Large intestine (tissue), 3 donors: ENCODE measurements around the gene CMIP. TPM values are rescaled to one million over a fixed set of nuclear protein-coding genes. Genes with fewer than 3 reads are reported as not detected.
"Not testable (repeated sequence)": the region's sequence is repeated elsewhere in the genome, so short reads cannot be mapped to it uniquely, and the experiment has no call there.

ENCODE experiments used
- DNase-seq, 2 donors: peaks; one replicate each; pipeline versions ENCODE4 v3.0.0 to v3.0.0-alpha.2; 2013
- H3K27ac ChIP-seq: one replicate; pipeline ENCODE4 v1.5.1; 2013; ENCODE audit warnings: low read length
- H3K27me3 ChIP-seq: 2 replicates; pipeline ENCODE4 v1.6.1; 2013; ENCODE audit warnings: low read length; ENCODE audit not compliant: control insufficient read depth, insufficient read depth
- H3K36me3 ChIP-seq: 2 replicates; pipeline ENCODE4 v1.6.1; 2013; ENCODE audit warnings: low read length; ENCODE audit not compliant: control insufficient read depth, insufficient read depth
- H3K4me1 ChIP-seq: one replicate; pipeline ENCODE4 v1.6.1; 2013; ENCODE audit warnings: low read length; ENCODE audit not compliant: control insufficient read depth, insufficient read depth
- H3K4me3 ChIP-seq: one replicate; pipeline ENCODE4 v1.5.1; 2013; ENCODE audit warnings: low read length
- H3K9me3 ChIP-seq: one replicate; pipeline ENCODE4 v1.6.1; 2013; ENCODE audit warnings: mild to moderate bottlenecking, low read depth, low read length, moderate library complexity; ENCODE audit not compliant: control insufficient read depth
- WGBS: methylation state at CpG from one replicate; pipeline ENCODE4 v1.1.5; 2013; ENCODE audit warnings: low lambda C conversion rate; ENCODE audit not compliant: insufficient coverage; 5-methylcytosine and 5-hydroxymethylcytosine counted together
- polyA plus RNA-seq: library from polyadenylated mRNA; unstranded; fragments of 120-200 nt; gene quantifications from one replicate; pipeline ENCODE4 v1.2.1, GENCODE V29; 2013

CMIP gene
- polyA plus RNA-seq, 1 donor = 64.5 TPM

- WGBS = no CpG with 5 or more reads among the region's 2 CpGs
- peak overlapping the region; percentile 68 for H3K27ac ChIP-seq
- H3K27me3 ChIP-seq, DNase-seq, H3K36me3 ChIP-seq, H3K9me3 ChIP-seq, H3K4me1 ChIP-seq, H3K4me3 ChIP-seq: not testable (repeated sequence)
Measured at GRCh38 chr16:81405002-81405401, 39.6 kb upstream of the CMIP start.

GRCh38 chr16:81405702-81406113 is 38.9 kb upstream of the CMIP start:
- Histone ChIP-seq H3K4me1 (peaks cover 6% of the 10 kb centered on the region), H3K27ac (peak overlapping the region; percentile 68), H3K4me3 (no peak overlapping the region), H3K36me3 (no peaks in the 10 kb centered on the region), H3K27me3 (no peaks in the 10 kb centered on the region), H3K9me3 (no peaks in the 10 kb centered on the region)
- WGBS = no CpG with 5 or more reads among the region's 11 CpGs
- peak; percentile 92 to 96 for DNase-seq

DNA sequence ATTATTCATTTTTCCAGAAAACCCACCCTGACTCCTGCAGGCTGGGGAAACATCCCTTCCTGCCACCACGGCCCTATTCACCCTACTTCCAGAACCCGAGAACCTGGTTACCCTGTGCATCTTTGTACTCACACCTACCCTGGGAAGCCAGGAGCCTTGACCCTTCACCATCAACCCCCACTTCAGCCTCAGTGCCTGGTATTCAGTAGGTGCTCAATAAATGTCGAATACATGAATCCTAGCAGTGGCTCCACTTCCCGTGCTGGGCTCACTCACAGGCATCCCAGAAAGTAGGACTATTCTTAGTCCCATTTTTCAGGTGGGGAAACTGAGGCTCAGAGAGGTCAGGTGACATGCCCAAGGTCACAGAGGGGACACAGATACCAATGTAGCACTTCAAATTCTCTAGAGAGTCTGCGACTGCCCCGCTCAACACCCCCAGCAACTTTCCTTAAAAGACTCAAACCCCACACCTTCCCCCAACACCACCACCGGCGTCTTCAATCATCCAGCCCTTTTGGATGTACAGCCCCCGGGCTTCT is 36.1 kb upstream of the CMIP start:
- WGBS = 82% methylated on average over 2 of the region's 9 CpGs
- H3K4me3 ChIP-seq = no peak overlapping the region
- no peak for DNase-seq
- H3K27me3 ChIP-seq = no peaks in the 10 kb centered on the region
- no peak overlapping the region for H3K27ac ChIP-seq
- peaks cover 6% of the 10 kb centered on the region for H3K4me1 ChIP-seq
- no peaks in the 10 kb centered on the region for H3K36me3 ChIP-seq
- H3K9me3 ChIP-seq = no peaks in the 10 kb centered on the region

DNA sequence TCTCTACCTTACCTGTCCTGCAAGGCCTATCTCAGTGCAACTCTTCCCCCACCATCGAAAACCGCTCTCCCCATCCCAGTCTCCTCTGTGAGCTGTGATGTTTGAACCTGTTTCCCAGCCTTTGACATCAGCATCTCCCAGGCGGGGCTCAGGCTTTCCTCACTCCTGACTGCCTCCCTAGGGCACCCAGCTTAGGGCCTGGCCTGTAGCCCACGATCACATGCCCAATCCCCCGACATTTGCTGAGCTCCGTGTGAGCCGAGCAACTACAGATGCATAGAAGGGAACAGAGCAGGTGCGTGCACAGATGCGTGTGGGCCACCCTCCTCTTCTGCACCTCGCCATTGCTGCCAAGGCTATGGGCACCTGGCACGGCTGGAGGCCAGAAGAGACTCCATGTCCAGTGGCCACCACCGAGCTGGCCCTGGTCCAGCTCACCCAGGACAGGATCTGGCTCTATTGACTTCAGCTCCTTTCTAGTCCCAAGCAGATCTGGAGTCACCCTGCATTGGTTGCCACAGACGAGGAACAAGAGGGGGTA is 35.5 kb upstream of the CMIP start:
- H3K4me1 ChIP-seq = peaks cover under 1% of the 10 kb centered on the region
- no peak for DNase-seq
- no peaks in the 10 kb centered on the region for H3K27me3 ChIP-seq
- H3K36me3 ChIP-seq = no peaks in the 10 kb centered on the region
- 100% methylated on average over 1 of the region's 13 CpGs for WGBS
- H3K27ac ChIP-seq = no peak overlapping the region
- no peaks in the 10 kb centered on the region for H3K9me3 ChIP-seq
- no peak overlapping the region for H3K4me3 ChIP-seq

DNA sequence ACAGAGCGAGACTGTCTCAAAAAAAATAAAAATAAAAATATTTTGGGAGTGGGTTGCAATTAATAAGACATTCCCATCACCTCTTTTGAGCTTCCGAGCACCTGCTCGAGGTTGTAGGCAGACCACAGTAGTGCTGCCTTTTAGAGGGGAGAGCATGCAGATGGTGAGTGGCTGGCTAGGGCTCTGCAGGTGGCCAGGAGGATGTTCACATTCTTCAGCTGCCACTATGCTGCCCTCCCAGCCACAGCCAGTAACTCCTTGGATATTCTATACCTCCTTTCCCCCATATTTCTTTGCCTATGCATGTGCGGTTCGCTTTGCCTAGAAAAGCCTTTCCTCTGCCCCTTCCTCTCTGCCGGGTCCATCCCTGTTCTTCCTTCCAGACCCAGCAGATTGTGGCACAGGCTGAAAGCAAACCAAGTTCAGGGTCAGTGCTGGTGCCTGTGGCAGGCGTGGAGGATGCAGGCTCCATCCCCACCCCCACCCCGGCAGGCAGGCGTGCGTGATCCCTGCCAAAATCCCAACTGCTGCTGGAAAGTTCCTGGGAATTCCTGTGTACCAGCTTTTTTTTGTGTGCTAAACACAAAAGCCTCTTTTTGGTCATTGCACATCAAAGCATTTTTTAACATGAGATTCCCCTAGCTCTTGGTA is 33.8 kb upstream of the CMIP start:
- Histone ChIP-seq H3K27me3 (no peaks in the 10 kb centered on the region), H3K9me3 (no peaks in the 10 kb centered on the region), H3K4me3 (no peak overlapping the region), H3K27ac (no peak overlapping the region), H3K36me3 (no peaks in the 10 kb centered on the region), H3K4me1 (no peaks in the 10 kb centered on the region)
- no CpG with 5 or more reads among the region's 10 CpGs for WGBS
- DNase-seq = no peak

DNA sequence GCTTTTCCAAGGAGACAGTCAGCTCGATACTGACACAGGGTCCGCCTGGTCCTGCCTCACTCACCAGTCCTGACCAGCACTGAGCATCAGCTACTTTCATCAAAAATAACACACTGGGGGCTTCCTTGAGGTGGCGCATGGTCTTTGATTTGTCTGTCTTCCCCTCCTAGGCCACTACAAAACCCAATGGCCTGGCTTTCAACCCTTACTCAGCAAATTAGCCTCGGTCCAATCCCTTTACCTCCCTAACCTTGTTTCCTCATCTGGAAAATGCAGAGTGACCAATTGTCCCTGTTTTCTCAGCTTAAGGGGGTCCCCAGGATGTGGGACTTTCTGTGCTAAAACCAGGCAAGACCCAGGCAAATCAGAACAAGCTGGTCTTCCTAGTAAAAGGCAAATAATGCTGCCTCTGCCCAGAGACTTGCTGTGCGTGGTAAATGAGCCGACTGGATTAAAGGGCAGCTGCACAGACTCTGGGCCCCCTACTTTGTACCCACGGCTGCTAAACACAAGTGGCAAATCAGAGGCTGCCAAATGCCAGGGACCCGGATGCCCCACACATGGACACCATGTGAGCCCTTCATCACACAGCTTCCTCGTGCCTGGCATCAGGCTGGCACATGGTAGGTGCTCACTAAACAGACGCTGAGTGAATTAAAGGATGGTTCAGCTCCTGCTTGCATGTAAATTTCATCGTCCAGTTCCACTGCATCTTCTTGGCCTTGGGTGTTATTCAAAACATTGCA is 31.2 kb upstream of the CMIP start:
- no peak overlapping the region for H3K27ac ChIP-seq
- no peaks in the 10 kb centered on the region for H3K4me1 ChIP-seq
- H3K36me3 ChIP-seq = no peaks in the 10 kb centered on the region
- H3K9me3 ChIP-seq = no peaks in the 10 kb centered on the region
- no CpG with 5 or more reads among the region's 11 CpGs for WGBS
- no peak for DNase-seq
- no peaks in the 10 kb centered on the region for H3K27me3 ChIP-seq
- H3K4me3 ChIP-seq = no peak overlapping the region

- DNase-seq = no peak
- H3K36me3 ChIP-seq = no peaks in the 10 kb centered on the region
- H3K9me3 ChIP-seq = no peaks in the 10 kb centered on the region
- H3K27ac ChIP-seq = no peak overlapping the region
- no peak overlapping the region for H3K4me3 ChIP-seq
- no peaks in the 10 kb centered on the region for H3K4me1 ChIP-seq
- no CpG with 5 or more reads among the region's 11 CpGs for WGBS
- H3K27me3 ChIP-seq = no peaks in the 10 kb centered on the region
Measured at GRCh38 chr16:81415751-81416150, 28.9 kb upstream of the CMIP start.

- no peaks in the 10 kb centered on the region for H3K36me3 ChIP-seq
- no peak overlapping the region for H3K4me3 ChIP-seq
- H3K27ac ChIP-seq = no peak overlapping the region
- WGBS = no CpG with 5 or more reads among the region's 8 CpGs
- DNase-seq = no peak
- H3K27me3 ChIP-seq = no peaks in the 10 kb centered on the region
- H3K9me3 ChIP-seq = no peaks in the 10 kb centered on the region
- no peaks in the 10 kb centered on the region for H3K4me1 ChIP-seq
Measured at GRCh38 chr16:81416749-81417148, 27.9 kb upstream of the CMIP start.

DNA sequence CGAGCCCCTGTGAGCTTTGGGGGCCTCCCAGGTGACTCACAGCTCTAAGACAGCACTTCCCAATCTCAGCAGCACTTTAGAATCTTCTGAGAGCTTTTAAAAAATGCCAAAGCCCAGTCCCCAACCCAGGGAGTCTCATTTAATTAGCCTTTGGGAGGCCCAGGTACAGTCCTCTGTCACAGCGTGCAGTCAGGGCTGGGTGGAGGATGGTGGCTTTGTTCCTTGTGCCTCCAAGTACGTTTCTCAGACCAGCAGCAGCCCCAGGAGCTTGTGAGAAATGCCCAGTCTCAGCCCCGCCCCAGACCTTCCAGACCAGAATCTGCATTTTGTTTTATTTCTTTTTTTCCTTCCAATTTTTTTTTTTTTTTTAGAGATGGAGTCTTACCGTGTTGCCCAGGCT is 27.4 kb upstream of the CMIP start:
- Histone ChIP-seq H3K27ac (no peak overlapping the region), H3K36me3 (no peaks in the 10 kb centered on the region), H3K9me3 (peaks cover 3% of the 10 kb centered on the region), H3K27me3 (no peaks in the 10 kb centered on the region), H3K4me1 (no peaks in the 10 kb centered on the region), H3K4me3 (no peak overlapping the region)
- WGBS = 100% methylated on average over 1 of the region's 5 CpGs
- no peak for DNase-seq

GRCh38 chr16:81419806-81420205 is 24.8 kb upstream of the CMIP start:
- no peaks in the 10 kb centered on the region for H3K36me3 ChIP-seq
- H3K4me3 ChIP-seq = no peak overlapping the region
- DNase-seq = no peak
- peaks cover 3% of the 10 kb centered on the region for H3K9me3 ChIP-seq
- WGBS = no CpG with 5 or more reads among the region's 9 CpGs
- no peak overlapping the region for H3K27ac ChIP-seq
- H3K4me1 ChIP-seq = no peaks in the 10 kb centered on the region
- H3K27me3 ChIP-seq = no peaks in the 10 kb centered on the region
